Measurements from ENCODE around the gene ERG28. TPM values are rescaled to one million over a fixed set of nuclear protein-coding genes. Genes with fewer than 3 reads are reported as not detected.
"Not testable (repeated sequence)": the region's sequence is repeated elsewhere in the genome, so short reads cannot be mapped to it uniquely, and the experiment has no call there.

The ERG28 gene
- total and polyA plus RNA-seq, 7 experiments from 2014 or later: 7.6 to 37.1 (median 13.2) TPM

GRCh38 chr14:75700295-75700694 lies 39.6 kb upstream of the ERG28 start:
- DNase-seq (no peak), ATAC-seq (no peak)
- Mint-ChIP-seq H3K4me3 (no peak overlapping the region), H3K36me3 (peaks cover 5 to 59% (median 33%) of the 10 kb centered on the region in 5 donors), H3K4me1 (no peaks in the 10 kb centered on the region), H3K9me3 (peaks cover 0 to 2% (median 2%) of the 10 kb centered on the region in 11 donors), H3K27ac (no peak overlapping the region), H3K27me3 (no peaks in the 10 kb centered on the region)
- Histone ChIP-seq H3K4me1 (ENCODE audit: control insufficient read depth in 2 of 2, insufficient read depth in 2 of 2, low read length in 2 of 2) (no peaks in the 10 kb centered on the region), H3K27me3 (ENCODE audit: control insufficient read depth in 2 of 2, insufficient read depth in 2 of 2, low read length in 2 of 2) (no peaks in the 10 kb centered on the region), H3K36me3 (ENCODE audit: control insufficient read depth in 2 of 3, insufficient read depth in 3 of 3, low read length in 3 of 3) (peaks cover 0 to 27% (median 0%) of the 10 kb centered on the region in 3 experiments), H3K4me3 (ENCODE audit: low read length) (no peak overlapping the region), H3K9me3 (ENCODE audit: control insufficient read depth in 2 of 3, low read length in 3 of 3) (no peaks in the 10 kb centered on the region), H3K27ac (ENCODE audit: low read depth, low read length) (no peak overlapping the region)
- intact Hi-C loops (cut with micrococcal nuclease): no loop called here
- ChIA-PET POLR2A (no interaction called here), CTCF (no interaction called here)

DNA sequence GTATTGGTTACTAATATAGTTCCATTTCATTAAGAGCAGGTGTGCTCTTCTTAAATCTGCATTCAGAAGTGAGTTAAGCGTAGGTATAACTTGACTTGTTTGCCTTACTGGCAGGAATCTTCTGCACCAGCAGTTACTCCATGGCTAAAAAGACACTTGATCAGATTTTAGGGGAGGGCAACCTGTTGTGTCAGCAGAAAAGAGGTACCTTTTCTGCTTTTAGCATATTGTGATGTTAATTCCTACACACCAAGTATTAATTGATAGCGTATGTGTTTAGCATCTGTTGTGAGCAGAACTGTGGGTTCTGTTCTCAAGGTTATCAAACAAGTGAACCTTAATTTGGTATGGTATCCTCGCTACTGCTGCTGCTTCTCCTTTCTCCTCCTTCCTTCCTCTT lies 38.7 kb upstream of the ERG28 start:
- POLR2A ChIA-PET: no interaction called here
- Histone ChIP-seq H3K4me1 (ENCODE audit: control insufficient read depth in 2 of 2, insufficient read depth in 2 of 2, low read length in 2 of 2) (no peaks in the 10 kb centered on the region), H3K9me3 (ENCODE audit: control insufficient read depth in 2 of 3, low read length in 3 of 3) (no peaks in the 10 kb centered on the region), H3K36me3 (ENCODE audit: control insufficient read depth in 2 of 3, insufficient read depth in 3 of 3, low read length in 3 of 3) (peaks cover 0 to 21% (median 0%) of the 10 kb centered on the region in 3 experiments), H3K27ac (ENCODE audit: low read depth, low read length) (no peak overlapping the region), H3K27me3 (ENCODE audit: control insufficient read depth in 2 of 2, insufficient read depth in 2 of 2, low read length in 2 of 2) (no peaks in the 10 kb centered on the region), H3K4me3 (ENCODE audit: low read length) (no peak overlapping the region)
- intact Hi-C loops (cut with micrococcal nuclease): no loop called here
- H3K36me3 Mint-ChIP-seq: peaks cover 9 to 69% (median 42%) of the 10 kb centered on the region in 5 donors
- CTCF ChIA-PET: no interaction called here
- no peak overlapping the region for H3K4me3 Mint-ChIP-seq
- H3K27ac Mint-ChIP-seq: no peak overlapping the region
- no peaks in the 10 kb centered on the region for H3K4me1 Mint-ChIP-seq
- DNase-seq (no peak), ATAC-seq (no peak)
- peaks cover 0 to 10% (median 5%) of the 10 kb centered on the region in 11 donors for H3K9me3 Mint-ChIP-seq
- no peaks in the 10 kb centered on the region for H3K27me3 Mint-ChIP-seq

- ATAC-seq (no peak), DNase-seq (no peak)
- Histone ChIP-seq H3K9me3 (ENCODE audit: control insufficient read depth in 2 of 3, low read length in 3 of 3) (no peaks in the 10 kb centered on the region), H3K27me3 (ENCODE audit: control insufficient read depth in 2 of 2, insufficient read depth in 2 of 2, low read length in 2 of 2) (no peaks in the 10 kb centered on the region), H3K27ac (ENCODE audit: low read depth, low read length) (no peak overlapping the region), H3K4me3 (ENCODE audit: low read length) (no peak overlapping the region), H3K36me3 (ENCODE audit: control insufficient read depth in 2 of 3, insufficient read depth in 3 of 3, low read length in 3 of 3) (peaks cover 0 to 31% (median 0%) of the 10 kb centered on the region in 3 experiments), H3K4me1 (ENCODE audit: control insufficient read depth in 2 of 2, insufficient read depth in 2 of 2, low read length in 2 of 2) (no peaks in the 10 kb centered on the region)
- intact Hi-C loops (cut with micrococcal nuclease): no loop called here
- Mint-ChIP-seq H3K36me3 (peaks cover 13 to 81% (median 55%) of the 10 kb centered on the region in 5 donors), H3K4me3 (no peak overlapping the region), H3K9me3 (peaks cover 0 to 18% (median 5%) of the 10 kb centered on the region in 11 donors), H3K27ac (peak overlapping the region in 1 of 9 donors; percentile 22), H3K4me1 (no peaks in the 10 kb centered on the region), H3K27me3 (no peaks in the 10 kb centered on the region)
- ChIA-PET CTCF (interaction anchor here (0.8 kb wide), 1 partner anchor 11 kb away, joined by 4 read pairs; no protein-coding TSS in a partner anchor), POLR2A (no interaction called here)
Observed at GRCh38 chr14:75697918-75698317, 37.2 kb upstream of the ERG28 start.

GRCh38 chr14:75697386-75697785 lies 36.7 kb upstream of the ERG28 start:
- Histone ChIP-seq H3K9me3 (ENCODE audit: control insufficient read depth in 2 of 3, low read length in 3 of 3) (no peaks in the 10 kb centered on the region), H3K36me3 (ENCODE audit: control insufficient read depth in 2 of 3, insufficient read depth in 3 of 3, low read length in 3 of 3) (peaks cover 0 to 35% (median 0%) of the 10 kb centered on the region in 3 experiments), H3K27me3 (ENCODE audit: control insufficient read depth in 2 of 2, insufficient read depth in 2 of 2, low read length in 2 of 2) (no peaks in the 10 kb centered on the region), H3K27ac (ENCODE audit: low read depth, low read length) (no peak overlapping the region), H3K4me3 (ENCODE audit: low read length) (no peak overlapping the region), H3K4me1 (ENCODE audit: control insufficient read depth in 2 of 2, insufficient read depth in 2 of 2, low read length in 2 of 2) (no peaks in the 10 kb centered on the region)
- Mint-ChIP-seq H3K27ac (no peak overlapping the region), H3K36me3 (peaks cover 13 to 82% (median 61%) of the 10 kb centered on the region in 5 donors), H3K27me3 (no peaks in the 10 kb centered on the region), H3K4me1 (no peaks in the 10 kb centered on the region), H3K4me3 (no peak overlapping the region), H3K9me3 (peaks cover 0 to 19% (median 6%) of the 10 kb centered on the region in 11 donors)
- ATAC-seq (no peak), DNase-seq (no peak)
- intact Hi-C loops (cut with micrococcal nuclease): no loop called here
- POLR2A ChIA-PET: no interaction called here
- CTCF ChIA-PET: no interaction called here

- H3K4me1 Mint-ChIP-seq; intact Hi-C loops (cut with micrococcal nuclease); CTCF ChIA-PET; H3K4me1 ChIP-seq (ENCODE audit: control insufficient read depth in 2 of 2, insufficient read depth in 2 of 2, low read length in 2 of 2); H3K27ac Mint-ChIP-seq; DNase-seq; H3K9me3 ChIP-seq (ENCODE audit: control insufficient read depth in 2 of 3, low read length in 3 of 3); POLR2A ChIA-PET; H3K27ac ChIP-seq (ENCODE audit: low read depth, low read length); H3K4me3 ChIP-seq (ENCODE audit: low read length); H3K27me3 Mint-ChIP-seq; ATAC-seq; H3K4me3 Mint-ChIP-seq; H3K27me3 ChIP-seq (ENCODE audit: control insufficient read depth in 2 of 2, insufficient read depth in 2 of 2, low read length in 2 of 2): not testable (repeated sequence)
- H3K9me3 Mint-ChIP-seq: peaks cover 0 to 19% (median 6%) of the 10 kb centered on the region in 11 donors
- peaks cover 21 to 83% (median 57%) of the 10 kb centered on the region in 5 donors for H3K36me3 Mint-ChIP-seq
- H3K36me3 ChIP-seq (ENCODE audit: control insufficient read depth in 2 of 3, insufficient read depth in 3 of 3, low read length in 3 of 3): peaks cover 0 to 37% (median 0%) of the 10 kb centered on the region in 3 experiments
Observed at GRCh38 chr14:75695025-75695424, 34.3 kb upstream of the ERG28 start.

GRCh38 chr14:75690010-75690409 lies 29.3 kb upstream of the ERG28 start:
- ChIA-PET CTCF (no interaction called here), POLR2A (no interaction called here)
- Histone ChIP-seq H3K4me1 (ENCODE audit: control insufficient read depth in 2 of 2, insufficient read depth in 2 of 2, low read length in 2 of 2) (no peaks in the 10 kb centered on the region), H3K9me3 (ENCODE audit: control insufficient read depth in 2 of 3, low read length in 3 of 3) (no peaks in the 10 kb centered on the region), H3K27ac (ENCODE audit: low read depth, low read length) (no peak overlapping the region), H3K27me3 (ENCODE audit: control insufficient read depth in 2 of 2, insufficient read depth in 2 of 2, low read length in 2 of 2) (no peaks in the 10 kb centered on the region), H3K36me3 (ENCODE audit: control insufficient read depth in 2 of 3, insufficient read depth in 3 of 3, low read length in 3 of 3) (peaks cover 0 to 37% (median 0%) of the 10 kb centered on the region in 3 experiments), H3K4me3 (ENCODE audit: low read length) (no peak overlapping the region)
- no peak overlapping the region for H3K4me3 Mint-ChIP-seq
- no peak for ATAC-seq
- no peaks in the 10 kb centered on the region for H3K4me1 Mint-ChIP-seq
- H3K9me3 Mint-ChIP-seq: peaks cover 0 to 15% (median 5%) of the 10 kb centered on the region in 11 donors
- no peak for DNase-seq
- H3K27me3 Mint-ChIP-seq: no peaks in the 10 kb centered on the region
- peaks cover 16 to 68% (median 43%) of the 10 kb centered on the region in 5 donors for H3K36me3 Mint-ChIP-seq
- intact Hi-C loops (cut with micrococcal nuclease): no loop called here
- H3K27ac Mint-ChIP-seq: peak overlapping the region in 1 of 9 donors; percentile 43

DNA sequence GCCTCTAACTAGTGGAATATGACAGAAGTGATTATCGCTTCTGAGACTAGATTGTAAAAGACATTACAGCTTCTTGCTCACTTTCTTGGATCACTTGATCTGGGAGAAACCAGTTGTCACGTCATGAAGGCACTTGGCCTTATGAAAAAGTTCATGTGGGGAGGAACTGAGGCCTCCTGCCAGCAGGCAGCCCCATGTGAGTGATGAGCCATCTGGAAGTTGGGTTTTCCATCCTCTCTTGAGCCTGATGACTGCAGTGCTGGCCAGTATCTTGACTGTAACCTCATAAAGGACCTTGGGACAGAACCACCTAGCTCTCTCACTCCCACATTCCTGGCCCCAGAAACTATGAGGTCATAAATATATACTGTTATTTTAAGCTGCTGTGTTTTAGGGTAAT lies 28.3 kb upstream of the ERG28 start:
- intact Hi-C loops (cut with micrococcal nuclease): no loop called here
- Mint-ChIP-seq H3K36me3 (peaks cover 16 to 67% (median 42%) of the 10 kb centered on the region in 5 donors), H3K27ac (no peak overlapping the region), H3K27me3 (no peaks in the 10 kb centered on the region), H3K4me3 (no peak overlapping the region), H3K4me1 (no peaks in the 10 kb centered on the region), H3K9me3 (peaks cover 0 to 8% (median 0%) of the 10 kb centered on the region in 11 donors)
- no peak overlapping the region for H3K27ac ChIP-seq (ENCODE audit: low read depth, low read length)
- ChIA-PET POLR2A (interaction anchor here (0.5 to 0.7 kb wide), 2 partner anchors 287 to 376 kb away, joined by 3 read pairs; no protein-coding TSS in a partner anchor), CTCF (no interaction called here)
- no peaks in the 10 kb centered on the region for H3K4me1 ChIP-seq (ENCODE audit: control insufficient read depth in 2 of 2, insufficient read depth in 2 of 2, low read length in 2 of 2)
- no peak overlapping the region for H3K4me3 ChIP-seq (ENCODE audit: low read length)
- ATAC-seq: no peak
- no peak for DNase-seq
- peaks cover 0 to 36% (median 0%) of the 10 kb centered on the region in 3 experiments for H3K36me3 ChIP-seq (ENCODE audit: control insufficient read depth in 2 of 3, insufficient read depth in 3 of 3, low read length in 3 of 3)
- no peaks in the 10 kb centered on the region for H3K9me3 ChIP-seq (ENCODE audit: control insufficient read depth in 2 of 3, low read length in 3 of 3)
- no peaks in the 10 kb centered on the region for H3K27me3 ChIP-seq (ENCODE audit: control insufficient read depth in 2 of 2, insufficient read depth in 2 of 2, low read length in 2 of 2)
